ENCODE results near the gene NAPEPLD.
"Not testable (repeated sequence)": the region's sequence is repeated elsewhere in the genome, so short reads cannot be mapped to it uniquely, and the experiment has no call there.

The NAPEPLD gene

GRCh38 chr7:103056006-103056405 lies 92.9 kb downstream of the NAPEPLD start:
- not testable (repeated sequence) for H3K36me3 Mint-ChIP-seq (ENCODE audit: insufficient read depth); H3K4me1 Mint-ChIP-seq (ENCODE audit: low read depth in 2 of 2); H3K27ac Mint-ChIP-seq; DNase-seq; ATAC-seq (replicated peaks); H3K27me3 Mint-ChIP-seq; H3K4me3 Mint-ChIP-seq; H3K9me3 Mint-ChIP-seq

GRCh38 chr7:103051519-103051918 lies 97.4 kb downstream of the NAPEPLD start:
- Mint-ChIP-seq H3K36me3 (ENCODE audit: insufficient read depth) (no peaks in the 10 kb centered on the region), H3K9me3 (no peaks in the 10 kb centered on the region), H3K4me1 (ENCODE audit: low read depth in 2 of 2) (no peaks in the 10 kb centered on the region), H3K27ac (no peak overlapping the region), H3K27me3 (no peaks in the 10 kb centered on the region), H3K4me3 (no peak overlapping the region)
- DNase-seq: no peak
- no peak for ATAC-seq (replicated peaks)

All from effector memory CD8-positive, alpha-beta T cell (primary cell).